GM12875 (cell line): ENCODE data around the gene SLC16A12.
"Not testable (repeated sequence)": the region's sequence is repeated elsewhere in the genome, so short reads cannot be mapped to it uniquely, and the experiment has no call there.

ENCODE experiments used
- H3K4me3 ChIP-seq: one replicate; pipeline ENCODE4 v1.5.1; 2011; ENCODE audit warnings: low read depth, low read length, control low read depth
- TF ChIP-seq, protein P1 (sequence below): IDR thresholded peaks from 2 replicates; pipeline ENCODE4 v1.5.1; 2011; ENCODE audit warnings: low read depth, mild to moderate bottlenecking, control low read depth, inconsistent platforms, low read length, moderate library complexity, borderline replicate concordance; ENCODE audit not compliant: insufficient read depth

The SLC16A12 gene

DNA sequence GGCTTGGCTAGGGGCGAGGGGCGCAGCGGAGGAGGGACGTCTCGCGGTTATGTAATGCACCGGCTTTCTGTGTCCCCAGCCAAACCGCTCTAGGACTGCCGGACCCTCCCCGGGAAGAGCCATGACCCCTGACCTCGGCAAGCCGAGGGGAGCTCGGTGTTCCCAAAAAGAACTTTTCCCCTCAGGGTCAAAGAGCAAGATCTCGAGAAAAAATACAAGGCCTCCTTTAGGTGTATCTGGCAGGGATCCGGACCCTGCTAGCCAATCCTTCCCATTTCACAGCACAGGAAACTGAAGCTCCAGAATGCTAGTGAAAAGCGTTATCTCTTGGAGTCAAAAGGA is 590 bp upstream of the SLC16A12 start:
- H3K4me3 ChIP-seq = no peak overlapping the region
- TF ChIP-seq, protein P1, sequence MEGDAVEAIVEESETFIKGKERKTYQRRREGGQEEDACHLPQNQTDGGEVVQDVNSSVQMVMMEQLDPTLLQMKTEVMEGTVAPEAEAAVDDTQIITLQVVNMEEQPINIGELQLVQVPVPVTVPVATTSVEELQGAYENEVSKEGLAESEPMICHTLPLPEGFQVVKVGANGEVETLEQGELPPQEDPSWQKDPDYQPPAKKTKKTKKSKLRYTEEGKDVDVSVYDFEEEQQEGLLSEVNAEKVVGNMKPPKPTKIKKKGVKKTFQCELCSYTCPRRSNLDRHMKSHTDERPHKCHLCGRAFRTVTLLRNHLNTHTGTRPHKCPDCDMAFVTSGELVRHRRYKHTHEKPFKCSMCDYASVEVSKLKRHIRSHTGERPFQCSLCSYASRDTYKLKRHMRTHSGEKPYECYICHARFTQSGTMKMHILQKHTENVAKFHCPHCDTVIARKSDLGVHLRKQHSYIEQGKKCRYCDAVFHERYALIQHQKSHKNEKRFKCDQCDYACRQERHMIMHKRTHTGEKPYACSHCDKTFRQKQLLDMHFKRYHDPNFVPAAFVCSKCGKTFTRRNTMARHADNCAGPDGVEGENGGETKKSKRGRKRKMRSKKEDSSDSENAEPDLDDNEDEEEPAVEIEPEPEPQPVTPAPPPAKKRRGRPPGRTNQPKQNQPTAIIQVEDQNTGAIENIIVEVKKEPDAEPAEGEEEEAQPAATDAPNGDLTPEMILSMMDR = no peak

DNA sequence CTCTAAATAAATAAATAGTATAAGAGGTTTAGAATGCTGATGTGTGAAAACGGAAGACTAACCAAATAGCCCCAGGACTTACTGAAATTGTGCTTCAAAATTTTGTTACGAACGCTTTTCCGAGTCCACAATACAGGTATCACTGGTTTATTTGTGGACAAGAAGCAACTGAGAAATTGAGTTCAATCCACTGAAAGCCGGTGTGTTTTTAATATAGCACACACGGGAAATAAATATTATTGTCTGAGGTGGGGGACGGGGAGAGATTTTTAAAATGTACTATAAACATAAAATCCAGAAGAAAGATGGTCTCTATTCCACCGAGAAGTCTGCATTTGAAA is 598 bp downstream of the SLC16A12 start:
- TF ChIP-seq, protein P1 = no peak
- no peak overlapping the region for H3K4me3 ChIP-seq

DNA sequence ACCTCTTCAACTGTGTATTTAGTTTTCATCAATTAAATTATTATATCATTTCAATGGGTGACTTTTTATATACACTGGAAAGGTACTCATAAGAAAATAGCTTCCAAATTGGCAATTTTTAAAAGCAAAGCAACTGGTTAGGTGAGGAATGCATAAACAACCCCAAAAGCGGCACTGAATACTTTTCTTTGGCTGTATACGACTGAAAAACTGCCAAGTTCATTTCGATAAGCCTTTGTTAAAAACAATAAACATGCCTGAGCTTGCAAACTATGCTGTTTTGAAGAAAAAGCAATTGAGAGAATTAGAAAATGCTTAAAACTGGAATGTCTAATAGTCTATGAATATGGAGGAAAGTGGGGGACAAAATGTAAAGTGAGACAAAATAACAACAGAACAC is 2.9 kb downstream of the SLC16A12 start:
- H3K4me3 ChIP-seq = no peak overlapping the region
- TF ChIP-seq, protein P1 = no peak

DNA sequence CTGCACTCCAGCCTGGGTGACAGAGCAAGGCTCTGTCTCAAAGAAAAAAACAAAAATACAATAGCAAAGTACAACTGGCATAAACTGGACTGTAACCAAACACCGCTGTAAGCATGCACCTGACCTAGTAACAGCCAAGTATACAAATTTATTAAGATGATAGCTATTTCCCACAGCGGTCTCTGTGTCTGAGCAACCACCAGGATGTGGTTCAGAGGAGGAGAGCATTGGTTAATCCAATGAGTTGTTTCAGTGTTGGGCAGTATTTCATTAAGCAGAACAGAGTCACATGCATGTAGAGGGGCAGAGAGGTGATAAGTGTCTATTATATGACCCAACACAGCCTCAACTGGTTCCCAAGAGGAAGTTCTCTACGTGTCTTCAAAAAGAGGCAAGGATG is 4.0 kb downstream of the SLC16A12 start:
- H3K4me3 ChIP-seq = no peak overlapping the region
- TF ChIP-seq, protein P1 = no peak

DNA sequence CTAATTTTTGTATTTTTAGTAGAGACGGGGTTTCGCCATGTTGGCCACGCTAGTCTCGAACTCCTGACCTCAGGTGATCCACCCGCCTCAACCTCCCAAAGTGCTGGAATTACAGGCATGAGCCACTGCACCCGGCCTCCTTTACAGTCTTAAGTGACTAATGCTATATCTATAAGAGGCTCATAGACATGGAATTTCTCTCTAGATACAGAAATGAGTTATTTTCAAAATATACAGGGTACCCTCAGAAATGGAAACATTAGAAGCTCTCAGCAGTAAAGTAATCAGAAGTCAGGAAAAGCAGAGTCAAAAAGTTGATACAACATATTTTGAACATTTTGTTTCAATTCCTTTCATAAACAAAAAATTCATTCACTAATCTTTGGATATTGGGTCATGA is 5.7 kb downstream of the SLC16A12 start:
- not testable (repeated sequence) for H3K4me3 ChIP-seq

DNA sequence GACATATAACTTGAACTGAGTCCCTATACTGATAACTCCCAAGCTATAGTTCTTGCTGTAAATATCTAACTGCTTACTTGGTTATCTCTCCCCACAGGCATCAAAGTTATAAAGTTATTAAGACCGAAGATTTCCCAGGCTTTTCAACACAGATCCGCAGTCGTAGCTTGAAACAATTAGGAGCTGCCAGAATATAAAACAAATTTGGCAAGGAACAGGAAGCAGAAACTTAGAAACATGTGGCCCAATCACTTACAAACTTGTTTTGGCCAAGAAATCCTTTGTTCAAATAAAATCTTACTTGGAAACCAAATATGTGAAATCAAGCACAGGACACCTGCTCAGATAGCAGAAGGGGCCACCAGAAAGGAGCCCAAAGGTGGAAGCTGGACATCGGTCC is 9.0 kb downstream of the SLC16A12 start:
- TF ChIP-seq, protein P1 = no peak
- no peak overlapping the region for H3K4me3 ChIP-seq

DNA sequence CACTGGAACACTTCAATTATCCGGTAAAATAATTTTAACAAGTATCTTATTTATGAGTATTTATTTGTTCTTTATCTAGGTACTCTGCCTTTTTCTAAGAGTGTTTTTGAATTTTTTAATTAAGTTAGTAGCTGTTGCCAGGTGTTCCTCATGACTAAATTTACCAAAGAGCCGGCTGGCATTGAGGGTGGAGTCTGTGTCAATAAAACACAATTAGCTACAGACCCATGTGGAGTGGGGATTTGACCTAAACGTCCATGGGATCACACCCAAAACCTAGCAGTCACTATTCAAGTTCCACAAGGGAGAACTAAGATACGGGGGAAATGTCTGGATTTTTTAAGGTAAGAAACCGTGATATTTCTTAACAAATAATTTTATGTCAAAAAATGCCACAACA is 9.8 kb downstream of the SLC16A12 start:
- TF ChIP-seq, protein P1 = no peak
- no peak overlapping the region for H3K4me3 ChIP-seq

DNA sequence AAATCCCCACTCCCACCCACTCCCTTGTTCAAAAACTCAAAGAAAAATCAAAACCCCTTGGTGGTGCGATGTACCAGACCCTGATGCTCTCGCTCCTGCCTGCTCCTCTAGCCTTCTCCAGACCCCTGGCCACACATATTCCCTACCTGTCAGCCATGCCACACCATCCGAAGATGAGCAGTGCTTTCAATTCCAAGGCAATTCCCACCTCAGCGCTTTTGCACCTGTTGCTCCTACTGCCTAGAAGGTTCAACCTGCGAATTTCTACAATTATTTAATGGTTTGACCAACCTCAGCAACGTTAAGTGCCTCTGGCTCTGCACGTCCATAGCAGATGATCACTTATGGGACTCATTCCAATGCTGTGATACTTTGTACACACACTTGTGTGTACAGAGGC is 11.1 kb downstream of the SLC16A12 start:
- TF ChIP-seq, protein P1 = no peak
- no peak overlapping the region for H3K4me3 ChIP-seq
